Calu3 (cell line): ENCODE data around the gene PTH2. TPM values are rescaled to one million over a fixed set of nuclear protein-coding genes. Genes with fewer than 3 reads are reported as not detected.
A peak's percentile ranks its signal among the peaks of the same experiment; 100 is the strongest.

Experiments used
- BruUV-seq: library from RNA; stranded (reverse); fragments of 400-500 nt; replicated peaks from 2 replicates; lab custom pipeline; 2021; lab: Mats Ljungman, UMichigan
- CTCF ChIA-PET: fragments of 300-600 bp; sonication (Branson Sonifier 250); formaldehyde crosslinking; loops from one replicate; lab custom pipeline; 2022; ENCODE audit warnings: antibody characterized with exemption; lab: Charles Lee
- DNase-seq: peaks from one replicate; pipeline ENCODE4 v3.0.0; 2022
- H3K27ac Mint-ChIP-seq: one replicate; pipeline ENCODE4 v1.8.0; 2022; ENCODE audit warnings: mixed read lengths; ENCODE audit not compliant: unreplicated experiment
- H3K27me3 Mint-ChIP-seq: one replicate; pipeline ENCODE4 v1.8.0; 2022; ENCODE audit warnings: mixed read lengths; ENCODE audit not compliant: unreplicated experiment
- H3K36me3 Mint-ChIP-seq: one replicate; pipeline ENCODE4 v1.8.0; 2022; ENCODE audit warnings: mild to moderate bottlenecking, moderate library complexity, mixed read lengths; ENCODE audit not compliant: insufficient read depth, unreplicated experiment
- H3K4me1 Mint-ChIP-seq: one replicate; pipeline ENCODE4 v1.8.0; 2022; ENCODE audit warnings: mild to moderate bottlenecking, low read depth, mixed read lengths; ENCODE audit not compliant: unreplicated experiment
- H3K4me3 Mint-ChIP-seq: one replicate; pipeline ENCODE4 v1.8.0; 2022; ENCODE audit warnings: mild to moderate bottlenecking, low read depth, moderate library complexity, mixed read lengths; ENCODE audit not compliant: unreplicated experiment
- H3K9me3 Mint-ChIP-seq: one replicate; pipeline ENCODE4 v1.8.0; 2022; ENCODE audit warnings: low read depth, mixed read lengths; ENCODE audit not compliant: unreplicated experiment
- CTCF ChIP-seq: fragments of 200-600 bp; IDR thresholded peaks from one replicate; pipeline ENCODE4 v1.8.0; 2022; ENCODE audit warnings: antibody characterized with exemption; ENCODE audit not compliant: unreplicated experiment
- intact Hi-C: fragments of 100-400 bp; cut with micrococcal nuclease; formaldehyde crosslinking; loops from one replicate; pipeline ENCODE4 v1.10.0; 2022; ENCODE audit not compliant: unreplicated experiment
- total RNA-seq: library from RNA; stranded (reverse); gene quantifications from 2 replicates; pipeline ENCODE4 v1.2.3, GENCODE V29; 2022

Gene PTH2
- total RNA-seq, 1 experiment from 2014 or later = not detected

DNA sequence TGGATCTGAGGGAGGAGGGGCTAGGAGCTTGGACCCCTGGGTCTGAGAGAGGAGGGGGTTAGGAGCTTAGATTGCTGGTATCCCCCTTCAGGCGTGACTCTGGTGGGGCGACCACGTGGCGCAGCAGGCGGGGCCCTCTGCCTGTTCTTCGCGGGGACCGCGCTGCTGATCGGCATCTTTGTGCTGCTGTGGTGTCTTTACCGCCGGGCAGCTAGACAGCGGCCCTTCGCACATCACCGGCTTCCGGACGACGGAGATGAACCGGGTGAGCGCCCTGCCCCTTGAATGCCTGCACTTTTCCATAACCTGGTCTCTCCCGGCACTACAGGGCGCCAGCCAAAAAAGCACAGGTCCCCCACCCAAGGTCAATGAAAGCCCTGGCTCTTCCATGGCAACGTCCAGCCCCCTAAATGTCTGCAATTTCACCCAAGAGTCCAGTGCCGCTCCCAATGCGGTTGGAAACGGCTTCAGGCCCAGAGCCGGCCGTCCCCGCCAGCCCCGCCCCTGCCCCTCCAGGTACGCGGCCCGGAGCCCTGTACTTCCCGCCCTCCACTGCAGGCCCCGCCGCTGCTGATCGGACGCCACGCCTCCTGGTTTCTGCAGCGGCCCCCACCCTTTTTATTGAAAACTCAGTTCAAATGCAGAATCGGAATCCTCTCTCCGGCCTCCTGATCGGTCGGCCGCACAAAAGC, 4.8 kb upstream of the PTH2 start:
- intact Hi-C loops = loop anchor here (5.0 kb wide), 1 partner anchor 36 kb away; no protein-coding TSS in a partner anchor
- TF ChIP-seq CTCF = no peak
- peak overlapping the region; percentile 37 for H3K4me3 Mint-ChIP-seq
- no peaks in the 10 kb centered on the region for H3K36me3 Mint-ChIP-seq
- peak; percentile 42 for DNase-seq
- peaks cover 99% of the 10 kb centered on the region for H3K27me3 Mint-ChIP-seq
- no peak overlapping the region for H3K27ac Mint-ChIP-seq
- peaks cover 29% of the 10 kb centered on the region for H3K4me1 Mint-ChIP-seq
- peaks cover 3% of the 10 kb centered on the region for H3K9me3 Mint-ChIP-seq
- CTCF ChIA-PET = interaction anchor here (0.7 kb wide), 1 partner anchor 561 kb away, joined by 4 read pairs; no protein-coding TSS in a partner anchor
- BruUV-seq = no TSS peak

DNA sequence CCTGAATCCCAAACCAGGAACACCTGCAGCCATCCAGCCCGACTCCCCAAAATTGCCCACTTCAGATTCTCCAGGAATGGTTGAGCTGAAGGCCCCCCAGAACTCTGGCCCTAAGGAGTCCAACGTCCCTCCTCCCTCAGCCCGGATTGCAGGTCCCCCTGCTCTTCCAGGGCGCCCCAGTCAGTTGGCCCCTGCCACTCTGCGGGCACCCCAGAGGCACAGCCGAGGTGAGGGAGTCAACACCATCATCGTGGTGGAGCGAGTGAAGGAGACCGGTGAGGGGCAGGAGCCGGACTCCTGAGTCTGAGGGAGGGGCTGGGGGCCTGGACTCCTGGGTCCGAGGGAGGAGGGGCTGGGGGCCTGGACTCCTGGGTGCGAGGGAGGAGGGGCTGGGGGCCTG, 4.1 kb upstream of the PTH2 start:
- intact Hi-C loops = loop anchor here (5.0 kb wide), 1 partner anchor 35 kb away; no protein-coding TSS in a partner anchor
- DNase-seq = no peak
- no peak overlapping the region for H3K4me3 Mint-ChIP-seq
- no TSS peak for BruUV-seq
- H3K27ac Mint-ChIP-seq = no peak overlapping the region
- no peak for TF ChIP-seq CTCF
- H3K36me3 Mint-ChIP-seq = no peaks in the 10 kb centered on the region
- CTCF ChIA-PET = interaction anchor here (0.7 kb wide), 1 partner anchor 561 kb away, joined by 4 read pairs; no protein-coding TSS in a partner anchor
- peaks cover 99% of the 10 kb centered on the region for H3K27me3 Mint-ChIP-seq
- H3K4me1 Mint-ChIP-seq = peaks cover 30% of the 10 kb centered on the region
- peaks cover 3% of the 10 kb centered on the region for H3K9me3 Mint-ChIP-seq

- no TSS peak for BruUV-seq
- no peak for TF ChIP-seq CTCF
- no peak overlapping the region for H3K27ac Mint-ChIP-seq
- peaks cover 39% of the 10 kb centered on the region for H3K4me1 Mint-ChIP-seq
- CTCF ChIA-PET = interaction anchor here (0.6 kb wide), 1 partner anchor 16 kb away, joined by 6 read pairs; no protein-coding TSS in a partner anchor
- peak overlapping the region; percentile 1 for H3K4me3 Mint-ChIP-seq
- peak; percentile 57 for DNase-seq
- H3K9me3 Mint-ChIP-seq = no peaks in the 10 kb centered on the region
- intact Hi-C loops = loop anchor here (5.0 kb wide), 1 partner anchor 34 kb away; no protein-coding TSS in a partner anchor
- peaks cover 100% of the 10 kb centered on the region for H3K27me3 Mint-ChIP-seq
- H3K36me3 Mint-ChIP-seq = peaks cover 4% of the 10 kb centered on the region
Observed at GRCh38 chr19:49425922-49426592, 2.8 kb upstream of the PTH2 start.

GRCh38 chr19:49425178-49425577, 1.9 kb upstream of the PTH2 start, which contains the start of gene GFY:
Gene GFY, plus strand, starts transcription at chr19:49425388. Its CDS starts 1,043 bp downstream, at chr19:49426431.
- no peak within 1 kb of the TSS for H3K4me3 Mint-ChIP-seq
- H3K27me3 Mint-ChIP-seq = peaks cover 100% of the 10 kb centered on the region
- BruUV-seq = no TSS peak
- intact Hi-C loops = loop anchor here (5.0 kb wide), 1 partner anchor 33 kb away; no protein-coding TSS in a partner anchor
- CTCF ChIA-PET = no interaction called here
- TF ChIP-seq CTCF = no peak
- H3K9me3 Mint-ChIP-seq = no peaks in the 10 kb centered on the region
- no peak for DNase-seq
- no peak within 1 kb of the TSS for H3K27ac Mint-ChIP-seq
- H3K4me1 Mint-ChIP-seq = peaks cover 39% of the 10 kb centered on the region
- H3K36me3 Mint-ChIP-seq = peaks cover 5% of the 10 kb centered on the region
